NCI-H2196 treated with DMSO at 0.1 percent for 48 hours (cell line): ENCODE results near the gene HSPA2.
"Not testable (repeated sequence)": the region's sequence is repeated elsewhere in the genome, so short reads cannot be mapped to it uniquely, and the experiment has no call there.

Experiments
- DNase-seq: peaks from one replicate; lab custom pipeline; 2025; ENCODE audit not compliant: unreplicated experiment; lab: John Stamatoyannopoulos, UW

Gene HSPA2

GRCh38 chr14:64558216-64558615 is 17.7 kb downstream of the HSPA2 start:
- not testable (repeated sequence) for DNase-seq

- DNase-seq = peak; percentile 14
These were observed 21.1 kb downstream of the HSPA2 start for GRCh38 chr14:64561631-64562030.

DNA sequence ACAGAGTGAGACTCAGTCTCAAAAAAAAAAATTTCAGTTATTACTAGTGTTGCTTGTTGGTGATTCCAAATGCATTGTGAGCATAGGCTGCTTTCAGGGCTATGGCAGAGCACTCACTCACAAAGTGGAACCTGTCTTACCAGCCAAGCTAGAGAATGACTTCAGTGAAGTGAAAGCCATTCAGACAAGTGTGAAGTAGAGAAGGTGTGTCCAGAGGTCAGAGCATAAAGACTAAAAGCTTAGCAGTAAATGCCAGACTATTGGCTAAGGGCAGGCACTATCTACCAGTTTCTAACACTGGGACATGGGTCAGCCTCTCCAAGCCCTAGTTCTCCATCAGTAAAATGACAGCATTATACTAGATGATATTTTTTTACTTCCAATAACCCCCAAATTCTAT is 21.9 kb downstream of the HSPA2 start:
- no peak for DNase-seq

DNA sequence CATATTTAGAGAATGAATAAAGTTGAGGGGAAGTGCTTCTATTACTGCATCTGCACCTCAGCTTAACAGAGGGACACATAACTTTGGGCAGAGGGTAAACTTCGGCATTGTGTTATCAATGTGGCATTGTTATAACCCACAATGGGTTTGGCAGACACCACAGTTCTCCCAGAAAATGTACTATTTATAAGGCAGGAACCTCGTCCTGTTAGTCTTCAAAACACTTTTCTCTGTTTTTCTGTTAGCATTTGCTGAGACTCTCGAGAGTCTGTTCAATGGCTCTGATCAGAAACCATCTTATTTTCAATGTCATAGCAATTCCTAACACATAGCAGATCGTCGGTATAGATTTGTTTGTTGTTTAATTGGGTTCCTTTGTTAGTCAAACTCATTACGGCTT is 23.2 kb downstream of the HSPA2 start:
- DNase-seq = no peak

DNA sequence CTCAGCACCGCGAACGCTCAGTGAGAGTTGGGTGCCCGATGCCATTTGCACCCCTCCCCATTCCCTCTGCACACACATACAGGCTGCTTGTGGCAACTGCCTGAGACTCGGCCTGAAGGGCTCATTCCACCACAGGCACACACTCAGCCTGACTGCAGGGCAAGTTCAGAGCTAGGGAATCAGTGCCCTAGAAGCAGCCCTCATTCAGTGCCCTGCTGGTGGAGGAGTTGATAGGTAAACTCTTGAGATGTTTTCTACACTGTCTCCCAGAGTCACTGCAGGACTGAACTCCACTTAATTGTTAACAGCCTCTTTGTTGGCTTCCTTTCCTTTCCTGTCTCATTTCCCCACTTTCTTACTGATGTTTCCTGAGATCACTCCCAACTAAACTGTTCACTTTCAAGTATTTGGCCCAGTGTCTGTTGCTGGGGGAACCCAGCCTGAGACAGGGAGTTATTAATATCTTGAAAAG is 26.1 kb downstream of the HSPA2 start:
- DNase-seq = no peak

DNA sequence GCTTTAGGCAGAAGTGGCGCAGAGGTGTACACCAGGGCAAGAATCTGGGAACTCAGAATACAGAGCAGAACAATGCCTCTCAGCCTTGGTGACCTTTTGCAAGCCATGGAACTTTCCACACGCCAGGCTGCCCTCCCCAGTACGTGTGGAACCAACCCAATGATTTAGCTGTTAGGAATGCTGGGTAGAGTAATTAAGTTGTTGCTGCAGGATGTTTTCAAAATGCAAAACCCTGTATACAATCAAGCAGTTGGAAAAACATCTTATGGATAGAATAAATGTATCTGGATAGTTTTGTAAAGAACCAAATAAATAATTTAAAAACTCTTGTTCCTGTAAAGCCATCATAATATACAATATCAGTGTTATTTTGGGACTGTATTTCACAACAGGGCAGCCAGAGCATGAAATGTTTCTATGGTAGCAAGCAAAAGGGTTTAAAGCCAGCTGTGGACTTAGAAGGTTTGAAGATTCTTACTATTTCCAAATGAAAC is 28.6 kb downstream of the HSPA2 start:
- DNase-seq = no peak

GRCh38 chr14:64569646-64570045 is 29.1 kb downstream of the HSPA2 start:
- not testable (repeated sequence) for DNase-seq

DNA sequence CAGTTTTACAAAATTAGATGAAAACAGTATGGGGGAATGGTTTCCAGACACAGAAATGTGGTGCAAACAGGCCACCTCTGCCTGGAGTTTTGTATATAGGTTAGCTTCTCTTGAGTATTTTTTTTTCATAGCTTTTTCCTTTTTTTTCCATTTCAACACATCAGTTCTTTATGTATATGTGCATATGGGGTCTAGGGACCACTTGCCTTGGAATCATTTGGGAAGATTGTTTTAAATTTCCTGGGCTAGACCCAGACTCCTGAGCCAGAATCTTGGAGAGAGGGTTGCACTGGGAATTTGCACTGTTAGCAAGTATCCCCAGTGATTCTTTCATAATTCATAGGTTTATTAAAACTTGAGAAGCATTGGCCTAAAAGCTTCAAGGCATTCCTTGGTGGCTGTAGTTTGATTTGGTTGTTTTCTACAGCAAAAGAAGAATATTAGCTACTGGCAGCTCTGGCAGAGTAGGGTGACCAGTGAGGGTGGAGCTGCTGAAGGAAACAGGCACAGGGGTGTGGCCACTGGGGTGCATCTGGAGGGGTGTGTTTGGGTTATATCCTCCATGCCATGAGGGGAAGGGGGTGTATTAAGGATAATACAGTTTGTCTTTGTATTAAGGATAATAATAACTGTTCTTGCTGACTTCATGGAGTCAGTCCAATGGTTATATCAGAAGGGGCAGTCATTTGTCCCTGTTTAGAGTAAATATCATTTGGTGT is 32.0 kb downstream of the HSPA2 start:
- no peak for DNase-seq

DNA sequence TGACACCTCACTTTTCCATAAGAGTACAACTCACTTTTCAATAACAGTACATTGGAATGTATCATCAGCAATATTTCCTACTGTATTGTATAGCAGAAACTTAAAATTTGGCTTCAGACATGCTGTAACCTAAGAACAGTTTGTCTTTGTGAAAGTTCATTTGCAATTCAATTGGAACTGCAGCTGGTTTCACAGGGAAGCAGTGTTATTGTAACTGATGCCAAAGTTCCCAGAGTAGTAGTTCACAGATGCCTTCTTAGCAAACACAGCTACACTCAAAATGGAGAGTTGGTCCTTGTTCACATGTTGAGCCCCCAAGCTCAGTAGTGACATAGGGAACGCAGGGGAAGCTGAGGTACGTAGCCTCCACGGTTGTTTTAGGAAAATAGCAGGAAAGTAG is 32.6 kb downstream of the HSPA2 start:
- DNase-seq = peak; percentile 3

DNA sequence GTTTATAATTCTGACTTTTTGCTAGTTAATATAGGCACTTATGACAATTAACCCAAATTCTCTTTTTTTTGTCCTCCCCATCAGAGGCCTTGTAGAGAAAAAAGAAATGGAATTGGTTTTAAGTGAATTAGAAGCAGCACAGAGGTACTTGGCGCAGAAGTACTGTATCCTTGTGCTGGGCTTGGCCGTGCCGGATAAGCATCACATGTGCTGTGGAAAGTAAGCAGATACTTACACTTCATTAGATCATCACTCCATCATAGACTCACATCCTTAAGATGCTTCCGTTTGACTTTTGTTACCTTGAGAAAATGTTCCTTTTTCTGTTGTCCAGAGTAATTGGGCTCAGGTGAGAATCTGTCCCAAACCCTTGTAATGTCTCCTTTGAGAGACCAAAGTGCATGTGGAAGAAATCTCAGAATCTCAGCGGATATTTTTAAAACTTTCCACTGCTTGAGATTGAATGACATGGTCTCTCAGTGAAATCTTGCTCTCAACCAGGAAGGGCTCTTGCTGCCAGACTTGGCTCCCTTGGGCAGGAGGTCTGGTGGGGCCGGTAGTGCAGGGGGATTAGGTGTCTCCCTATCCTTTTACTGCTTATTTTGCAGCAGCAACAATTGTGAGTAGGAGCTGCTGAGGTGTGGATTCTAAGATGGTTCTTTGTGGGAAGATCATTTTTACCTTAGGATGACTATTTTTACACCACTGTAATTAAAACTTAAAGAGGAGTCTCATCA is 34.0 kb downstream of the HSPA2 start:
- DNase-seq = no peak

GRCh38 chr14:64577211-64577610 is 36.7 kb downstream of the HSPA2 start:
- no peak for DNase-seq

DNA sequence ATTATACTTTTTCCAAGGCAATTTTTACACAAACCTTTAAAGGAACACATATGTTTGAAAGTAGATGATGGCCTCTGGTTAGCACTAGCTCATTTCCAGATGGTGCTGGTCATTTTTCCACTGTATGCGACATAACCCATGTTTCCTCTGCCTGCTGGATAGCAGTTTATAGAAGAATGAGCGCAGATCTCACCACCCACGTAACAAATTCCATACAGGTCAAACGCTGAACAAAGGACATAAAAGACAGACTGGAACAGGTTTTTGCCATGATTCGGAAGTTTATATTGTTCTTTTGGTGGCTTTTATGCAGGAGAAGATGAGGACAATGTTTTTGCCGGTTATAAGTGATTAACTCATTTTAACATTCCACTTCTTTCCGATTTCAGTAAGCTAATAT is 39.9 kb downstream of the HSPA2 start:
- no peak for DNase-seq

DNA sequence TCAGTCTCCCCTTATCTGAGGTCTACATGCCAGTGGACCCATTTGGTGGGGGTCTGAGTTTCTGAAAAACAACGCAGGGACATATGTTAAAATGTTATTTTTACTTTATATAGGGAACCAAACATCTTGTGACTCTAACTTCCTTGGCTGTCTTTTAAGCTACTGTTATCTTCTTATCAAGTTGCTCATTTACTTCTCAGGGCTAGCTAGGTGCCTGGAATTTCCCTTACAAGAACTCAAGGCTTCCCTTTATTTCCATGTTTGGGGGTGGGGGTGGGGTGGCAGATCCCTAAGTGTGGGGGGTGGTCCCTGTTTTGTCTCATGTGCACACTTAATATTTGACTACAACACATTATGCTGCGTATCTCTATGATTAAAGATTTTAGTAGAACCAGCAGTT is 40.8 kb downstream of the HSPA2 start:
- no peak for DNase-seq

- no peak for DNase-seq
These were observed 41.3 kb downstream of the HSPA2 start for GRCh38 chr14:64581817-64582216.

DNA sequence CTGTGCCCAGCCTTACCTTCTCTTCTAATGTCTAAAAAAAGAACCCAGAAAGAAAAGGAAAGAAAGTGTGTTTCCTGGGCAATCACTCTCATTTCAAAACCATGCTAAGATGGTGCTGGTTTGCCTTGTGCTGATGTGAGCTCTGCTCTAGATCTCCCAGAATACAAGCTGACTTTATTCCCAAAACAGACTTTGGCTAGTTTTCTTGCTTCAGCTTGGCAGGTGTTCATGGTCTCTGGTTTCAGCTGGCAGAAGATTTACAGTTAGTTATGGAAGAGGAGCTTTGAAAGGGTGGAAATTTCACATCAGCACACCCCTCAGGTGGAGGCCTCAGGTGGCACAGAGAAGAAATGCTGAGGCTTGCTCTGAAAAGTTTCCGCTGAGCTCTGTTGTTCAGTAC is 43.6 kb downstream of the HSPA2 start:
- DNase-seq = no peak

DNA sequence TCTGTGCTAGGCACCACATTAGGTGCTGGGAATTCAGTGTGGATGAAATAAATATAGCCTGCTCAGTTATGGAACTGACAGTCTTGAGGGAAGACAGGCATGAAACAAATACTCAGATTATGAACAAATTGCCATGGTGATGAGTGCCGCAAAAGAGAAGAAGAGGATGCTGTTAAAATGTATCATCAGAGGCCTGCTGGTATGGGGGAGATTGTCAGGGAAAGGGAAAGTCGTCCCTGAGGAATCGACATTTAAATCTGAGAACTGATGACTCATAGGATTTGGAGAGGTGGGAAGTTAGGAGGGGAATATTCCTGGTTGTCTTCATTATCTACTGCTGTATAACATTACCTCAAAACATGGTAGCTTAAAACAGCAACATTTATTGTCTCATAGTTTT is 51.3 kb downstream of the HSPA2 start:
- no peak for DNase-seq
